ENCODE measurements around the gene CD83.

GRCh38 chr6:14077193-14077867 is 40.2 kb upstream of the CD83 start:
- TF ChIP-seq NUFIP1 (IDR thresholded peaks at IDR 0.05; ENCODE audit: partially characterized antibody): no peak
- TF ChIP-seq SIN3A (IDR thresholded peaks at IDR 0.05; ENCODE audit: borderline replicate concordance in 2 of 2, control insufficient read depth in 1 of 2, low read depth in 2 of 2, low read length in 2 of 2): no peak
- TF ChIP-seq ZNF76 (CRISPR knock-in tag; IDR thresholded peaks at IDR 0.05; ENCODE audit: borderline replicate concordance): peak; percentile 94
- TF ChIP-seq, protein P1, sequence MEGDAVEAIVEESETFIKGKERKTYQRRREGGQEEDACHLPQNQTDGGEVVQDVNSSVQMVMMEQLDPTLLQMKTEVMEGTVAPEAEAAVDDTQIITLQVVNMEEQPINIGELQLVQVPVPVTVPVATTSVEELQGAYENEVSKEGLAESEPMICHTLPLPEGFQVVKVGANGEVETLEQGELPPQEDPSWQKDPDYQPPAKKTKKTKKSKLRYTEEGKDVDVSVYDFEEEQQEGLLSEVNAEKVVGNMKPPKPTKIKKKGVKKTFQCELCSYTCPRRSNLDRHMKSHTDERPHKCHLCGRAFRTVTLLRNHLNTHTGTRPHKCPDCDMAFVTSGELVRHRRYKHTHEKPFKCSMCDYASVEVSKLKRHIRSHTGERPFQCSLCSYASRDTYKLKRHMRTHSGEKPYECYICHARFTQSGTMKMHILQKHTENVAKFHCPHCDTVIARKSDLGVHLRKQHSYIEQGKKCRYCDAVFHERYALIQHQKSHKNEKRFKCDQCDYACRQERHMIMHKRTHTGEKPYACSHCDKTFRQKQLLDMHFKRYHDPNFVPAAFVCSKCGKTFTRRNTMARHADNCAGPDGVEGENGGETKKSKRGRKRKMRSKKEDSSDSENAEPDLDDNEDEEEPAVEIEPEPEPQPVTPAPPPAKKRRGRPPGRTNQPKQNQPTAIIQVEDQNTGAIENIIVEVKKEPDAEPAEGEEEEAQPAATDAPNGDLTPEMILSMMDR (IDR thresholded peaks at IDR 0.05 in 2 of 3, conservative IDR thresholded peaks at IDR 0.05 in 1 of 3; ENCODE audit: insufficient read depth in 2 of 3, low read depth in 1 of 3, low read length in 3 of 3): no peak
- no peak for TF ChIP-seq SP2 (IDR thresholded peaks at IDR 0.05; ENCODE audit: extremely low read depth, low read depth, low read length, poor library complexity, severe bottlenecking)
- no peak for TF ChIP-seq NRF1 (conservative IDR thresholded peaks at IDR 0.05 in 1 of 2, IDR thresholded peaks at IDR 0.05 in 1 of 2)
- no peak for TF ChIP-seq POLR2A (conservative IDR thresholded peaks at IDR 0.05)
- TF ChIP-seq FOS (IDR thresholded peaks at IDR 0.05; ENCODE audit: extremely low read depth, insufficient read length): no peak
- TF ChIP-seq CBFA2T2 (conservative IDR thresholded peaks at IDR 0.05): no peak
- TF ChIP-seq NFIC (IDR thresholded peaks at IDR 0.05): no peak
- TF ChIP-seq HLTF (IDR thresholded peaks at IDR 0.05): no peak
- TF ChIP-seq, protein P2, sequence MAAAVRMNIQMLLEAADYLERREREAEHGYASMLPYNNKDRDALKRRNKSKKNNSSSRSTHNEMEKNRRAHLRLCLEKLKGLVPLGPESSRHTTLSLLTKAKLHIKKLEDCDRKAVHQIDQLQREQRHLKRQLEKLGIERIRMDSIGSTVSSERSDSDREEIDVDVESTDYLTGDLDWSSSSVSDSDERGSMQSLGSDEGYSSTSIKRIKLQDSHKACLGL (CRISPR knock-in tag; IDR thresholded peaks at IDR 0.05; ENCODE audit: borderline replicate concordance, poor library complexity, severe bottlenecking): no peak

All from K562 (cell line).